K562 (cell line): Measurements from ENCODE around the gene INO80. TPM values are rescaled to one million over a fixed set of nuclear protein-coding genes. Genes with fewer than 3 reads are reported as not detected.

Experiments used
- ATF7 ChIP-seq: fragments of 450-650 bp; IDR thresholded peaks from 2 replicates; pipeline ENCODE4 v1.7.1; 2014; ENCODE audit warnings: mild to moderate bottlenecking, moderate library complexity
- CBFA2T2 ChIP-seq: fragments of 450-650 bp; conservative IDR thresholded peaks from 2 replicates; pipeline ENCODE4 v1.6.1; 2017; ENCODE audit warnings: mild to moderate bottlenecking
- CBFA2T3 ChIP-seq: fragments of 450-650 bp; IDR thresholded peaks from 2 replicates; pipeline ENCODE4 v1.6.1; 2017
- ESRRA ChIP-seq: fragments of 450-650 bp; IDR thresholded peaks from 2 replicates; pipeline ENCODE4 v1.6.1; 2014; ENCODE audit warnings: low read depth, mild to moderate bottlenecking, moderate library complexity, borderline replicate concordance
- EWSR1 ChIP-seq: fragments of 450-650 bp; IDR thresholded peaks from 2 replicates; pipeline ENCODE4 v1.6.1; 2018; ENCODE audit warnings: borderline replicate concordance, mild to moderate bottlenecking, low read depth, moderate library complexity; ENCODE audit not compliant: partially characterized antibody
- FOS ChIP-seq: IDR thresholded peaks from 3 replicates; pipeline ENCODE4 v1.6.1; 2011; ENCODE audit not compliant: insufficient read length; ENCODE audit errors: extremely low read depth
- FOXM1 ChIP-seq, 2 experiments: fragments of 450-650 bp in 1 of 2; sonication (generic) in 1 of 2; formaldehyde crosslinking in 1 of 2; IDR thresholded peaks; 2 replicates each; pipeline versions ENCODE4 v1.6.1 to v1.9.0; 2017 to 2022; ENCODE audit warnings: low read depth in 2 of 2, mild to moderate bottlenecking in 2 of 2, missing genetic modification reagents in 1 of 2, moderate library complexity in 1 of 2
- GTF2A2 ChIP-seq: IDR thresholded peaks from 2 replicates; pipeline ENCODE4 v1.6.1; 2016; ENCODE audit warnings: mild to moderate bottlenecking, missing genetic modification characterization, missing compliant biosample characterization
- HDAC8 ChIP-seq: fragments of 450-650 bp; IDR thresholded peaks from 2 replicates; pipeline ENCODE4 v1.6.1; 2016; ENCODE audit warnings: mild to moderate bottlenecking, missing genetic modification characterization, moderate library complexity, missing compliant biosample characterization
- IRF2 ChIP-seq: sonication (generic); formaldehyde crosslinking; IDR thresholded peaks from 2 replicates; pipeline ENCODE4 v1.8.1; 2022; ENCODE audit warnings: mild to moderate bottlenecking, missing genetic modification reagents
- KLF10 ChIP-seq: fragments of 250-450 bp; sonication (Bioruptor Pico); IDR thresholded peaks from 2 replicates; pipeline ENCODE4 v1.6.1; 2021; ENCODE audit warnings: matching md5 sums
- MIER1 ChIP-seq: fragments of 450-650 bp; IDR thresholded peaks from 2 replicates; pipeline ENCODE4 v1.6.1; 2016; ENCODE audit warnings: antibody characterized with exemption, mild to moderate bottlenecking, low read depth
- NBN ChIP-seq: fragments of 450-650 bp; IDR thresholded peaks from 2 replicates; pipeline ENCODE4 v1.6.1; 2016; ENCODE audit warnings: low read depth, mild to moderate bottlenecking
- NCOA2 ChIP-seq, 2 experiments: fragments of 450-650 bp; IDR thresholded peaks; 2 replicates each; pipeline ENCODE4 v1.6.1; 2018; ENCODE audit warnings: mild to moderate bottlenecking in 2 of 2, moderate library complexity in 1 of 2; ENCODE audit not compliant: partially characterized antibody in 2 of 2
- NCOA4 ChIP-seq: fragments of 450-650 bp; IDR thresholded peaks from 2 replicates; pipeline ENCODE4 v1.6.1; 2018; ENCODE audit warnings: mild to moderate bottlenecking; ENCODE audit not compliant: partially characterized antibody
- NR3C1 ChIP-seq: sonication (generic); formaldehyde crosslinking; IDR thresholded peaks from 2 replicates; pipeline ENCODE4 v1.8.1; 2022; ENCODE audit warnings: missing genetic modification reagents
- RB1 ChIP-seq: fragments of 450-650 bp; IDR thresholded peaks from 2 replicates; pipeline ENCODE4 v1.6.1; 2017; ENCODE audit warnings: low read depth, mild to moderate bottlenecking
- RBM17 ChIP-seq: fragments of 200-400 bp; formaldehyde crosslinking; IDR thresholded peaks from 2 replicates; pipeline ENCODE4 v1.6.1; 2017; ENCODE audit warnings: low read depth, mild to moderate bottlenecking, low read length, borderline replicate concordance
- RFX1 ChIP-seq: fragments of 450-650 bp; IDR thresholded peaks from 2 replicates; pipeline ENCODE4 v1.6.1; 2016; ENCODE audit warnings: mild to moderate bottlenecking, moderate library complexity
- RFX5 ChIP-seq: IDR thresholded peaks from 2 replicates; pipeline ENCODE4 v1.6.1; 2011; ENCODE audit warnings: low read depth, mild to moderate bottlenecking, improper control_type of control experiment, low read length
- ZNF184 ChIP-seq: sonication (generic); formaldehyde crosslinking; IDR thresholded peaks from 2 replicates; pipeline ENCODE4 v1.5.0; 2020; ENCODE audit warnings: missing genetic modification reagents
- ZNF311 ChIP-seq: fragments of 250-450 bp; sonication (Bioruptor Pico); IDR thresholded peaks from 2 replicates; pipeline ENCODE4 v1.4.0; 2020; ENCODE audit warnings: mild to moderate bottlenecking, moderate library complexity
- ZNF354B ChIP-seq: fragments of 250-450 bp; sonication (Bioruptor Pico); IDR thresholded peaks from 2 replicates; pipeline ENCODE4 v1.4.0; 2020
- ZNF407 ChIP-seq: fragments of 450-650 bp; IDR thresholded peaks from 2 replicates; pipeline ENCODE4 v1.6.1; 2016; ENCODE audit warnings: low read depth
- ZNF699 ChIP-seq: fragments of 250-450 bp; sonication (Bioruptor Pico); IDR thresholded peaks from 2 replicates; pipeline ENCODE4 v1.8.0; 2021; ENCODE audit warnings: mild to moderate bottlenecking, moderate library complexity; ENCODE audit not compliant: insufficient replicate concordance
- polyA plus RNA-seq, 8 experiments: library from polyadenylated mRNA; depleted of rRNA in 4 of 8; stranded (reverse) in 5 of 8; unstranded in 3 of 8; fragments of >200 nt; fragmentation: Nextera tagmentation in 2 of 8; fragmentation: Illumina TruSeq in 1 of 8; extraction: Ambion mirVana in 2 of 8; extraction: Trizol in 1 of 8; gene quantifications; 2 replicates each; pipeline versions ENCODE4 v1.2.1 to v1.2.3, GENCODE V29; 2011 to 2014; ENCODE audit warnings: inconsistent platforms in 1 of 8, missing spikeins in 1 of 8
- total RNA-seq, 7 experiments: library from RNA; depleted of rRNA in 6 of 7; stranded (reverse); fragments of >200 nt in 6 of 7; fragmentation: Illumina TruSeq in 2 of 7; extraction: Trizol in 2 of 7; gene quantifications; 2 replicates each; pipeline versions ENCODE4 v1.2.1 to v1.2.3, GENCODE V29; 2011 to 2021; ENCODE audit warnings: low replicate concordance in 1 of 7

The INO80 gene
- total and polyA plus RNA-seq, 9 of the 15 experiments (the other 6 are each of a cell fraction or from before 2014, with no cell fraction given) = 1.1 to 25.7 (median 19.9) TPM

- TF ChIP-seq ZNF407 (no peak), ZNF699 (no peak), RFX1 (no peak), CBFA2T3 (peak; percentile 34; the same call in 1 of the 2 replicates), NR3C1 (no peak), IRF2 (CRISPR knock-in tag) (no peak), NBN (0 out of 2 replicates have a peak, but pooled peaks have one; percentile 31), ESRRA (no peak), RB1 (no peak), FOS (no peak), ZNF184 (CRISPR knock-in tag) (no peak), ZNF354B (no peak), KLF10 (CRISPR knock-in tag) (no peak), CBFA2T2 (no peak), HDAC8 (tag) (no peak), NCOA2 (IDR thresholded peaks at IDR 0.05; ENCODE audit: partially characterized antibody in 2 of 2) (no peak), RFX5 (no peak), RBM17 (no peak), ATF7 (no peak; the same call in 1 of the 2 replicates), EWSR1 (no peak), GTF2A2 (tag) (no peak), FOXM1 (IDR thresholded peaks at IDR 0.05; ENCODE audit: low read depth) (no peak), FOXM1 (CRISPR knock-in tag; IDR thresholded peaks at IDR 0.05; ENCODE audit: low read depth) (no peak), NCOA4 (no peak), ZNF311 (CRISPR knock-in tag) (no peak), MIER1 (no peak)
Measured at GRCh38 chr15:40949756-40950207, 166.3 kb downstream of the INO80 start (continued).
